HG02623 (cell line): ENCODE data around the gene ZNF407.
"Not testable (repeated sequence)": the region's sequence is repeated elsewhere in the genome, so short reads cannot be mapped to it uniquely, and the experiment has no call there.

Source experiments
- ATAC-seq: cut with Tn5 transposase; IDR thresholded peaks from one replicate; pipeline ENCODE4 v1.9.1; 2021; ENCODE audit warnings: moderate library complexity; ENCODE audit not compliant: unreplicated experiment

Gene ZNF407

DNA sequence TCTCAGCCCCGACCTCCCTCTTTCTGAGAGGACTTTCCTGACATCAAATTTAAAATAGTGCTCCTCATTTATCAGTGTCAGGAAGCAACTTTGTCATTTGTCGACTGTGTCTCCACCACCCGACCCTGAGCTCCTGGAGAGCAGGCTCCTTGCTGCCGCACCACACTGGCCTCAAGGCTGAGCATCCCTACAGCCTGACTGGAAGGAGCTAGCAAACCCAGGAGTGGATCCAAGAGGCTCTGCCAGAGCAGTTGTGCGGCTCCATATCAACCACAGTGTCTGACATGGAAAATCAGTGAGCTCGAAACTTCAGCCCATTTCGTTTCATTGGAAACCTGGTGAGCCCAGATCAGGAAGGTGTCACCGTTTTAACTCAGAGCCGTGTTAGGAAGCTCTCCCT is 486.1 kb downstream of the ZNF407 start:
- no peak for ATAC-seq

DNA sequence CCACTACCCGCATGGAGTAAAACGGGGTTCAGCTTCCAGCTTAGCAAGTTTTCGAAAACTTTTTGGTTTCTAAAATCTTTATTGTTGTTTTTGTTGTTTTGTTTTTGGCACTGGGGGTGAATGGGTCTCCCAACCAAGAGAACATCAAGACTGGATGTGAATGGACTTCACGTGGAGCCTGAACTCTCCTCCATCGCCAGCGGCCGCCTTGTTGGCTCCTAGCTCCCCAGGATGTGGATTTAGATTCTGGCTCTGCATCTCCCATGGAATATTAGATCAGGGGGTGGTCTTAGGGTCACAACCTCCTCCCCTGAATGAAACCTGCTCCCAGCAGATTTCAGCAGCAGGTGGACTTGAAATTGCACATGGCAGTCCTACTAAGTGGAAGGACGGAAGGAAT is 488.0 kb downstream of the ZNF407 start:
- ATAC-seq = not testable (repeated sequence)

DNA sequence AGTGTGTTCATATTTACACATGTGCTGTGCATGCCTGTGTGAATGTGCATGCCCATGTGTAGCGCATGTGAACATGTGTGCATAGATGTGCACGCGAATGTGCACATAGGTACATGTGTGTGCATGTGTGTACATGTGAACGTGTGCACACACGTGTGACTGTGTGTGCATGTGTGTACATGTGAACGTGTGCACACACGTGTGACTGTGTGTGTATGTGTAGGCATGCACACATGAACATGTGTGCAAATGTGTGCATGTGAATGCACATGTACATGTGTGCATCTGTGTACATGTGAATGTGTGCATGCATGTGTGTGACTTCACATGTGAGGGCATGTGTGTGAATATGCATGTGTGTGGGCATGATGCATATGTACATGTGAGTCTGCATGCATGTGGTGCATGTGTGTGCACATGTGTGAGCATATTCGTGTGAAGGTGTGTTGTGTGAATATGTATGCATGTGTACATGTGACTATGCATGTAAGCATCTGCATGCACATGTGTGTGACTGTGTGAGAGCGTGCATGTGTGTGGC is 488.9 kb downstream of the ZNF407 start:
- ATAC-seq = no peak

DNA sequence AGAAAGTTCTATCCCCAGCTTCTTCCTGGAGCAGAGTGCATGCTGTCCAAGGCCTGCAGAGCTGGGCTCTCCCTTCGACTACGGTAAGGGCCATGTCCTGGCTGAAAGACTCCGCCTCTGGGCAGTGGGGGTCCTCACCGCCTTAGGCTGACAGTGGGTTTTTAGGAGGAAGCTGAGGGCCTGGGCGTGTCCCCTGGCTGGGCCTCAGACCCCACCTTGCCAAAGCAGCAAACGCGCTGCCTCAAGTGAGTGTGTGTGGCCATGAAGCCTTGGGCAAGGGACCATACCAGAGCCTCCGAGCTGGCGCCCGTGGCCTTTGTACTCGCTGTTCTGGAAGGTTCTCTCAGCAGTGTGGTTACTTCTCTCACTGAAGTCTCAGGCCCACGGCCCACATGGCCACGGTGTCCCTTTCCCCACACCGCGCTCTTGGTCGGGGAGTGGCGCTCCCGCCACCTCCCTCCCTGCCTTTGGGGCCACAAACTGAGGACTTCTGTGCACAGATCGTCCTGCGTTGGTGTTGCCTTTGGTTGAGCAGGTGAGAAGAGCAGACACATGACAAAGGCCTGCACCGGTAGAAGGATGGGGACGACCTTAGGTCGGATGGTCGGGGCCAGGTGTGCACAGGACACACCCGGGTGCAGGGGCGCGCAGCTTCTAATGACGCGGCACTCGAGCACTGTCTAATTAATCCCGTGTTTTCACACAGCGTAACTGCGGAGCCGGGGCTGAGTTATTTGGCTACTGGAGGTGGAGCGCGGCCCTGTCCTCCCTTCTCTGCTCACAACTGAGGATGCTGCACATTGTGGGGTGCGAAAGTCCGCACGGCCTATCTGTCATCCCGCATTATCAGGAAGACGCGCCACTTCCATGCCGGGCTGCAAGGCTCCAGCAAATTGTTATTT is 489.7 kb downstream of the ZNF407 start:
- no peak for ATAC-seq

DNA sequence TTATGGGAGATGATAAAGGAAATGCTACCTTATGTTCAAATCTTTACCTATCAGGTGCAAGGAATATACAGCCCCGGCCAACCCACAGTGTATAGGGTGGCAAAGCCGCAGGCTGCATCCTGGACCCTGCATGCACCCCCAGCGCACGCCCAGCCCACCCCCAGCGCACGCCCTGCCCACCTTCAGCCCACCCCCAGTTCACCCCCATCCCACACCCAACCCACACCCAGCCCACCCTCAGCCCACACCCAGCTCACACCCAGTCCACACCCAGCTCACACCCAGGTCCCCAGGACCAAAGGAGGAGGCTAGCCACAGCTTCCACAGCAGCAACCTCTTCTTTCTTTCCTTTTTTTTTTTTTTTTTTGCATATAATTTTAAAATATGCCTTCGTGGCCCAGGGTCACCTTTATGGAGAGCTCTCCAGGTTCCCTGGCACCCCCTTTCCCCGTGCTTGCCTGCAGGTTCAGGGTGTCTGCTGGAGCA is 490.4 kb downstream of the ZNF407 start:
- ATAC-seq = no peak

DNA sequence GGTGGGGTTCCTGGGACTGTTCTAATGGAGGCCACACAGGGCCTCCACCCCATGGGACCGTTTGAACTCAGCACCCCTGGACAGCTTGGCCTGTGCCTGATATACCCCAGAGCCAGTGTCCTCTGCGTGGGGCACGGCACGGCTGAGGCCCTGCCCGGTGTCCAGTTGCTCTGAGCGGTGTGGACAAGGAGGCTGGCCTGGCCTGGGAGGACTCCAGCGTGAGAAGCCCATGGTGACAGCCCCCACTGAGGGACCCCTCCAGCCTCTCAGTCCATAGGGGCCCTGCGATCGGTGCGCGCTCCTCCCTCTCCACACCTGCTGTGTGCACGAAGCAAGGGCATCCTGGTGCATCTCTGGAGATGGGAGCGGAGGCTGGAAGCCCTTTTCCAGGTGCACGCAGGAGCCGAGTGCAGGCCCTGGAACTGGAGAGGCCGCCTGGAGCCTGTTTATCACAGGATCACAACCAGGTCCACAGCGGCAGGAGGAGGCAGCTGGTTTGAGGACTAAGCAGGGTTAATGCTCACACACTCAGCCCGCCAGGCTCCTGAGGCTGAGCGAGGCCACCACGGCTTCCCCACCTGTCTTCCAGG is 491.0 kb downstream of the ZNF407 start:
- ATAC-seq = no peak

DNA sequence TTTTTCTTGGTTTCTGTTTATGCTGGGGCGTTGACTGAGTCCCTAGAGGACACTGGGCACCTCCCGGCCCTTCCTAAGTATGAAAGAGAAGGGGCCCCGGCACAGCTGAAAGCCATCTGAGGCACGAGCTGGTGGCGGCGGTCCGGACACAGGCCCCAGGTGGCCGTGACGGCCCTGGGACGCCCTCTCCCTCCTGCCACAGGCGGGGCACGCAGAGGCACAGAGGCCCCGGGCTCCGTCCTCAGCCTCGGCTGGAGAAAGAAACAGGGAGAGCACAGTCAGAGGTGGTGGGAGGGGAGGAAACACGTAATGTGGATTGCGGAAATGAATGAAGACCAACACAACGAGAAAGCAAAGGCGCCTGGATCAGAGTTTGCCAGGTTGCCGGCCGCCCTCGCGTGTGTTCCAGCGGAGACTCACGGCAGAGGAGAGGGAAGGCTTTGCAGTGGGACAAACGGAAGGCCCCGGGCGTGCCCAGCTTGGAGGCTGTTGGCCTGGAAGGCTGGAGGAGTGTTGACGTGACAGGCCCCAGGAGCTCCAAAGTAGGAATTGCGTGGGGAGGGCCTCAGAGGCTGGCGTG is 492.2 kb downstream of the ZNF407 start:
- no peak for ATAC-seq

DNA sequence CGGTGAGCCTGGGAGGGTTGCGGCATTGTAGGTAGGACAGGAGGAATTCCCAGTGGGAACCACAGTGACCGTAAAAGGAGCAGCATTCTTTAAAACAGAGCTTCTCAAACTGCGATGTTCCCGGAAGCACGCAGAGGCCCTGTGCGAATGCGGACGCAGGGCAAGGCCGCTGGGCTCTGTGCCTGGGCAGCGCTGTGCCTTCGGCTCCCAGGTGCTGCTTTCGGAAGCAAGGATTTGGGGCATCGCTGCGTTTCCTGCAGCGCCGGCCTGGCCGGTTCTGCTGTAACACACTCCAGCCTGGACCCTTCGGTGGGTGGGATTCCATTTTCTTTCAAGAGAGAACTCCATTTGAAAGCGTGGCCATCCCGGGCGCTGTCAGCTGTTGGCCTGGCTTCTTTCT is 492.7 kb downstream of the ZNF407 start:
- ATAC-seq = no peak

DNA sequence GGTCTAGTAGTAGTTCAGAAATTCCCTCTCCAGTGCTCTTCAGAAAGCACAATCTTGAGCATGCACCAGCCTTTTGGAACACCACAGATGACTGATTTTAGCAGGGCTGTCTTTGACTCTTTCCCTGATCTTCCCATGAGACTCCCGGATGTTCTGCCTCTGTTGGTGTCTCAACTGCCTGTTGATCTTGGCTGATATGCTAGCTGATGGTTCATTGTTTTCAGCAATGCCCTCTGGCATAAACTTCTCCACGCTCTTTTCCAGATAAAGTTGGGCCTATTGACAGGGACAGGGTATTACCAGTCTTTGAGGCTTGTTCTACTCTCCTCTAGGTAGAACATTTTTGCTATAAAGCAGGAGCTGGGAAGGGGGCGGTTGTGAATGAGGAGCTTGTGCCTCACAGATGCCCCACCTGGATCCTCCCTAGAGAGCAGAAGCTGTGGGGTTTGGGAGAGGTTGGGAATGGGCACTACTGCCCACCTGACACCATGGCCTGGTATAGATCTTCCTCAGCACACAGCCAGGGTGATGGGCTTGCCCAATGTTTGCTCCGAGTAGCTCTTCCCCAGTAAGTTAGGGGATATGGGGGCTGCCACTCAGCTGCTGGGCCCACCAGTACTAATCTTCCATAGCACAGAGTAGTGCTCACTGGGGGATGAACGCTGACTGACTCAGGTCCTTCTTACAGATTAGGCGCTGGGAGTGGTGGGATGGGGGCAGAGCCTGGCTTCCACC is 500.0 kb downstream of the ZNF407 start:
- ATAC-seq = no peak

DNA sequence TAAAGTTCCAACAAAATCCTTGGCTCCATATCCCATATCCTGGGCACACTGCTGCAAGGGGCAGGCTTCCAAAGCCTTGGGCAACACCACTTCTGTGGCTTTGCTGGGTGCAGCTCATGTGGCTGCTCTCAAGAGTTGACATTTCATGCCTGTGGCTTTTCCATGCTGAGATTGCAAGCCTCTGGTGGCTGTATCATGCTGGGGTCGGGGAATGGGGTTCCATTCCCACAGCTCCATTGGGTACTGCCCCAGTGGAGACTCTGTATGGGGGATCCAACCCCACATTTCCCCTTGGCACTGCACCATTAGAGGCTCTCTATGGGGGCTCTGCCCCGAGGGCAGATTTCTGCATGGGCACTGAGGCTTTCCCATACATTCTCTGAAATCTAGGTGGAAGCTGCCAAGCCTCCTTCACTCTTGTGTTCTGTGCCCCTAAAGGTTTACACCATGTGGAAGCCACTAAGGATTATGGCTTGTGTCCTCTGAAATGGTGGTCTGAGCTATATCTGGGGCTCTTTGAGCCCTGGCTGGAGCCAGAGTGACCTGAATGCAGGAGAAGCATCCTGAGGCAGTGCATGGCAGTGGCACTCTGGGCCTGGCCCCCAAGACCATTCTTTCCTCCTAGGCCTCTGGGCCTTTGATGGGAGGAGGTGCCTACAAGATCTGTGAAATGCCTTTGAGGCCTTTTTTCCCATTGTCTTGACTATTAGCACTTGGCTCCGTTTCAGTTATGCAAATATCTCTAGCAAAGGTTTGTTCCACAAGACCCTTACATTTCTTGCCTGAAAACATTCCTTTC is 503.4 kb downstream of the ZNF407 start:
- no peak for ATAC-seq

DNA sequence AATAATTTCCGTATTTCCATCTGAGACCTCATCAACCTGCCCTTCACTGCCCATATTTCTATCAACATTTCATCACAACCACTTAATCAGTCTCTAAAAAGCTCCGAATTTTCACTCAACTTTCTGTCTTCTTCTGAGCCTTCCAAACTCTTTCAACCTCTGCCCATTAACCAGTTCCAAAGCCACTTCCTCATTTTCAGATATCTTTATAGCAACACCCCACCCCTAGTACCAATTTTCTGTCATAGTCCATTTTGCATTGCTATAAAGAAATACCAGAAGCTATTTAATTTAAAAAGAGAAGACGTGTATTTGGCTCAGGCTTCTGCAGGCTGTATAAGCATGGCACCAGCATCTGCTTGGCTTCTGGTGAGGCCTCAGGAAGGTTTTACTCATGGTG is 504.2 kb downstream of the ZNF407 start:
- no peak for ATAC-seq

DNA sequence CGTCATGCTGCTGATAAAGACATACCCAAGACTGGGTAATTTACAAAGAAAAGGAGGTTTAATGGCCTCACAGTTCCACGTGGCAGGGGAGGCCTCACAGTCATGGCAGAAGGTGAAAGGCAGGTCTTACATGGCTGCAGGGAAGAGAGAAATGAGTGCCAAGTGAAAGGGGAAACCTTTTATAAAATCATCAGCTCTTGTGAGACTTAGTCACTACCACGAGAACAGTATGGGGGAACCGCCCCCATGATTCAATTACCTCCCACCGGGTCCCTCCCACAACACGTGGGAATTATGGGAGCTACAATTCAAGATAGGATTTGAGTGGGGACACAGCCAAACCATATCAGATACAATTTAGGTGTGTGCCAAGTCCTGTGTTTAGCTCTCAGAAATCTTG is 506.4 kb downstream of the ZNF407 start:
- ATAC-seq = not testable (repeated sequence)

DNA sequence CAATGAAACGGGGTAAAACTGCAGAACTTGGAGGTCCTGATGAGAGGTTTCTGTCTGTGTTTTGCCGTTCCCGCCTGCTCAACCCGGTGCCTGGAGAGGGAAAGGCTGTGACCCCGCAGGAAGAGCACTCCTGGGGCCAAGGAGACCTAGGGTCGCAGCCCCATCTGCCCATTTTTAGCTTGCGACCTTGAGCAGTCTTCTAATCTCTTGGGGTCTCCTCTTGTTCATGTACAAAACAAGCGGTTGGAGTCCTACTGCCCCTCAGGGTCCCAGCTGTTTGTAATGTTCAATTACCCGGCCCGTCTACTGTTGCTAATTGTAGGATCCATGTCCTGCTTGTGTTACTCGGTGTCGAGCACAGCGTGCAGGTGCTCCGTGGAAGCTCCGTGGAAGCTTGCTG is 506.8 kb downstream of the ZNF407 start:
- ATAC-seq = no peak

DNA sequence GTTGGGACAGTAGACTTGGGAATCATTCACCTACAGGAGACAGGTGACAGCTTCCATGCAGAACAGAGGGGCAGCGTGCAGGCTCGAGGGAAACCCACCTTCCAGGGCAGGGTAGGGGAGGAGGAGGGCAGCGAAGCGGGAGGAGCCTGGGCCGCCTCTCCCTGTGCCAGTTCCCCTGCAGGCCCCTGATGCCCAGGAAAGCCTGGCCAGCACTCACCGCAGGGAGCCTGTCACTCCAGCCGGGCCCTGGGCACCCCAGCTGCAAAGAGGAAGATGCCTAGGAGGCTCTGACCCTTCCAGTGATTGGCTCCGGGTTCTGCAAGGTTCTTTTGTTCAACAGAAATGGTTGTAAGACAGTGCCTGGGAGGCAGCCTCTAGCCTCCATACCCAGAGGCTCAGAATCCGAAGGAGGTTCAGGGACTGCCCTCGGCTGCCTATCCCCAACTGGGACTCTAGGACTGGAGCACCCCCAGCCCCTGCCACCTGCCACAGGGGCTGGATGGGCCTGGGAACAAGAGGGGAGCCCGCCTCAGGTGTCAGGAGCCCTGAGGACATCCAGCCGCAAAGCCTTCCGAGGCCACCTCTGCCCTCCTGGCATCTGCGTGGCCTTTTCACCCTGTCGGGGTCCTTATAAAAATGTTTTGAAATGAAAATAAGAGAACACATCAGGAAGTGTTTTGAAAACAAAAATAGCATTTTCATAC is 508.0 kb downstream of the ZNF407 start:
- no peak for ATAC-seq

DNA sequence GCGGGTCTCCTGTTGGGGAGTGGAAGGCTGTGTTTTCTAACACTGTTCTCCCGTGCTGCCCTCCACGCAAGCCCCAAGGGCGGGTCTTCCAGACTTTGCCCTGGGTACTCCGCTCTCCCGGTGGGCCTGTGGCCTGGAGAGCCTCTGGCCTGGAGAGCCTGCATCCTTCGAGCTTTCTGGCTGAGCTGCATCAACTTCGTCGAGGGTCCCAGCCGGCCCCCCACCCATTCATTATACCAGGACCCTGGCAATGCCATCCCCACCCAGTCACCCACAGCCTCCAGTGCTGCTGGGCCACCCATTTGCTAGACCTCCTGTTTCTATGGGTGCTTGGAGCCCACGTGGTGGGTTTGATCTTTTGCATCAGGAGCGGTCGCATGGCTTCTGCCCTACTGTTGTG is 509.1 kb downstream of the ZNF407 start:
- no peak for ATAC-seq

DNA sequence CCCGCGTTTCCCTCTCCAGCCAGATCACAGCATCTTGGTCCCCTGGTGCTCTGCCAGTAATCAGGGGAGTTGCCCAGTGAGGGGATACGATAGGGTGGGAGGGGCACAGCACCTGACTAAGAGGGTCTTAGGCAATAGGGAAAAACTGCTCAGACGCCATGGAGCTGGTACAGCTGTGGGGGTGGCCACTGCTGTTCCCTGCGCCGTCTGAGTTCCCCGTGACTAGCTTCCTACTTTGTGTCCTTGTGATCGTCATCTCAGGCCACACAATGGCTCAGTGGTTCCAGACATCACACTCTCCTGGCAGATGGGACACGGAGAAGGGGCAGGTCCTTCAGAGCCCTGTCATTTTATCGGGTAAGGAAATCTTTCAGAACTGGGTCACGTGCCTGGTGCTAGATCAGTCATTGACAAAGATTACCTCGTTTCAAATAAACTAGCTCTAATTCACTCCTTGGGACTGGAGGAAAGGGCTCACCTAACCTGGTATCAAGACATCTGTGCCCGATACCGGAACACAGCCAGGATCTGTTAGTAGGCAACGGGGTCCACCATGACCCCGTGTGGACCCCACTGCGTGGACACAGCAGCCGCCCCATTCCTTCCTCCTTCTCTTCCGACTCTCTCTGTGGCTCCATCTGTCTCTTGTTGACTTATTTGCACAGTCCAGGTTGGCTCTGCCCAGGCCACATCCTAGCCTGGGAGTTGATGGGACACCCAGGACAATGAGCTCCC is 509.7 kb downstream of the ZNF407 start:
- ATAC-seq = no peak

DNA sequence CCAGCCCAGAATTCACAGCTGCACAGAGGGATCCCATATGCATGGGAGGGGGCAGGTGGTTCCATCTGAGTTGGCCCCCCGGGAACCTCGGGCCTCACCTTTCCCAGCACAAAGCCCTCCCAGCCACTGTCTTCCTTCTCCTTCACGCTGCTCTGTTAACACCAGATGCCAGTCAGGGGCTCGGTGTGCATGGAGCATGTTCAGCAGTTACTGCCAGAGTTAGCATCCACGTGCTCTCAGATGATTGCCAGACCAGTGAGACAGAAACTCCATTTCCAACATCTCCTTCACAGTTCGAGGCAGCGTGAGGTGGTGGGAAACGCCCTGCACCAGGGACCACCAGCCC is 510.2 kb downstream of the ZNF407 start:
- ATAC-seq = no peak

DNA sequence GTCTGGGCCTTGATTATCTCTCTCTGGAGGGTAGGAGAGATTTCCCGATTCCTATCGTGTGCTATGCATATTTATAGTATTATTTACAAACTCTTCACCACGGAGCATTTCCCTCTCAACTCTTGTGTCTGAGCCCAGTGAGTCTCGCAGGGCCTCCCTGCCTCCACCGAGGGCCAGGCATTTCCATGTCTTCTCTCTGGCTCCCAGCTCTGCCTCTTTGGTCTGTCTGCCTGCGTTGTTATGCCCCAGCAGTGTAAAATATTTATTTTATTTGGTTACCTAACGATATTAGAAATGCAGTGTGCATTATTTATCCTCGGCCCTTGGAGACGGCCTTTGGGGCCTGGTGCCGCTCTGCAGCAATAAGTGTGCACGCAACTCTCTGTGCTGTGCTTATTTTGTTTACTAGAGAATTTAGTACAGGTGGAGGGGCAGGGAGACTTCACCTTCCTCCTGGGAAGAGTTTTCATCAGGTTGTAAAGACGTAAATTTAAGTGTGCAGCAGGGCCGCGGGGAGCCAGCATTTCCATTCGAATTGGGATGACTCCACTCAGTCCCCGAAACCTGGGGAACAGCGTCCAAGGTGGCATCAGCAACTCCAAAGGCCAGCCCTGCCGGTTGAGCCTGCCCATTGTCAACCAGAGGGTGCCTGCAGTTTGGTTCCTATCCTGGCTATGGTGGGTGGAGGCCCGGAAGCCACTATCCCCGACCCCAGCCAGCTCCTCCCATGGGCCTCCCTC is 511.1 kb downstream of the ZNF407 start:
- ATAC-seq = no peak
